ENCODE measurements around the gene PROCR.
"Not testable (repeated sequence)": the region's sequence is repeated elsewhere in the genome, so short reads cannot be mapped to it uniquely, and the experiment has no call there.

Gene PROCR

DNA sequence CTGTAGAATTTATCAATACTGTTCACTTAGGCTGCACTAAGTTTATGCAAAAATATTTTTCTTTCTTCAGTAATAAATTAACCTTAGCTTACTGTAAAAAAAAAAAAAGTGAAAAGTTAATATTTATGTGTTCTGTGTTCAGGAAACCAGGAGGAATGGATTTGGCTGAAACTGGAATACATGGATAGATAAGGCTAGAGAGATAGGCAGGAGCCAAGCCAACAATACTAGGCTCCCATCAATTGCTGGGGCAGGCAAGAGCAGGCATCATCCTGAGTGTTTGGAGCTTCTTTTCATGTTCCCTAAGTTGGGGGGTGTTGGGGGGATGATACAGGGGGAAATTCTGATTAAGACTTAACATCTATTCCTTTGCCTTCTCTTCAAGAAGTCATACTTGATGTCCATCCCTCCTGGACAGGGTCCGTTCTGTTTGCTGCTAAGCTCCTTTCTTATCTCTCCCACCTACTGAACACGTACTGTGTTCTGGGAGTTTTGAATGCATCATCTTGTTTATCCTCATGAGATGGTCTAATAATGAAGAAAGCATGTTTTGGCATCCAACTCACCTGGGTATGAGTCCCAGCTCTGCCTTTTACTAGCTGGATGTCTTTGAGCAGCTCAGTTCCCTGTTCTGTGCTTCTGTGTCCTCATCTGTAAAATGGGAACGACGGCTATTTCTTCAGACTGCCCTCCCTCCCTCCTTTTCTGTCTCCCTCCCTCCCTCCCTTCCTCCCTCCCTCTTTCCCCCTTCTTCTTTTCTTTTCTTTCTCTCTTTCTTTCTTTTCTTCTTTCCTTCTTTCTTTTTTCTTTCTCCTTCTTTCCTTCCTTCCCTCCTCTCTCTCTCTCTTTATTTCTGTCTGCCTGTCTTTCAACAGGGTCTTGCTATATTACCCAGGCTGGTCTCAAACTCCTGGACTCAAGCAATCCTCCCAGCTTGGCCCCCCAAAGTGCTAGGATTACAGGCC is 6.4 kb upstream of the PROCR start:
- no peak for DNase-seq

DNA sequence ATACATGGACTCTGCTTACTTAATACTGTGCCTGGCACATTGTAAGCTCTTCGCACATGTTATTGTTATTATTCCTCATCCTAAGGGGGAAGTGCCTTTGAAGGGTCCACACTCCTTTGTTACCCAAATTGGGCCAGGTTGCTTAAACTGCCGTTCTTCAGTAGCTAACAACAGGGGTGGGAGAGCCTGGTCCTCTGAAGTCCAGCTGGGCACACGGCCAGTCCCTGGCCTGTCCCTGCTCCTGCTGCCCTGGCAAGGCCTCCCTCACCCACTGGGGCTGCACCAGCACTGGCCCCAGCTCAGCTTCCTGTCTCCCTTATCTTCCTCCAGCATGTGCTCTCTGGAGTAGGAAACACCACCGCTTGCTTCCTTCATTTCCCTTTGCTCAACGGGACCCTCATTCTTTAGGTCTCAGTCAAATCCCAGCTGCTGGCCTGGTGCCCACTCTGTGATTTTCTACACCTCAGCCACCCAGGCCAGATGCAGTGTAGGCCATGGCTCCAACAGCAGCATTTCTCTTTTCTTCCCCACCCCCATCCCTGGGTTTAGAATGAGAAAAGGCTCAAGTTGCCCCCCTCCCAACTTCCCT is 5.5 kb upstream of the PROCR start:
- DNase-seq = no peak

DNA sequence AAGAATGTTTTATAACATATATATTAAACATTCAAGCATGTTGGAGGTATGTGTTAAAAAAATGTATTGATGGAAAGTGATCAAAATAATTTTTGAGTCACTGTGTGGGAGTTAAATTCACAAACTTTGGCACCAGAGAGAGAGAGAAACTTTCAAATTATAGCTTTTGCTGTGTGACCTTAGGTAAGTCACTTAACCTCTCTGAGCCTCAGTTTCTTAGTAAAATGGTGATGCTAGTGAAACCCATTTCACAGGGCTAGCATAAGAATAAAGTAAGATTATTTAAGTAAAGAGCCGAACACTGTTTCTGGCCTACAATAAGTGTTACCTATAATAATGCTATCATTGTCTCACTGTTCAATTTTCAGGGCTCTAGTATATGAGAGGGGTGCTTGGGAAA is 4.1 kb upstream of the PROCR start:
- DNase-seq = no peak

DNA sequence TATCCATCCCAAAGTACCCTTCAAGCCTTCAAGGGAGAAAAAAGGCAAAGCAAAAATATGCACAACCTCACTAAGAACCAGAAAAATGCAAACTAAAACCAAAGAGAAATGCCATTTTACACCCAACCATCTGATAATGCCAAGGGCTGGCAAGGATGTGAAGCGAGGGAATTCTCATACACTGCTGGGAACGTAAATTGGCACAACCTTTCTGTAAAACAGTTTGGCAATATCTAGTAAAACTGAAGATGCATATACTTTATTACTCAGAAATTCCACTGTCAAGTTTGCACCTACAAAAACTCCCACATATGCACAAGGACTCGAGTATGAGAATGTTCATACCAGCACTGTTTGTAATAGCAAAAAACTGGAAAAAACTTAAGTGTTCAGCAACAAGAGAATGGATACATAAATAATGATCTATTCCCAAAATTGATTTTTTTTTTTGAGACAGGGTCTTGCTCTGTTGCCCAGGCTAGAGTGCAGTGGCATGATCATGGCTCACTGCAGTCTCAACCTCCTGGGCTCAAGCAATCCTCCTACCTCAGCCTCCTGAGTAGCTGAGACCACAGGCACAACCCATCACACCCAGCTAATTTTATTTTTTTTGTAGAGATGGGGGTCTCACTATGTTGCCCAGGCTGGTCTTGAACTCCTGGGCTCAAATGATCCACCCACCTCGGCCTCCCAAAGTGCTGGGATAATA is 3.0 kb upstream of the PROCR start:
- not testable (repeated sequence) for DNase-seq

DNA sequence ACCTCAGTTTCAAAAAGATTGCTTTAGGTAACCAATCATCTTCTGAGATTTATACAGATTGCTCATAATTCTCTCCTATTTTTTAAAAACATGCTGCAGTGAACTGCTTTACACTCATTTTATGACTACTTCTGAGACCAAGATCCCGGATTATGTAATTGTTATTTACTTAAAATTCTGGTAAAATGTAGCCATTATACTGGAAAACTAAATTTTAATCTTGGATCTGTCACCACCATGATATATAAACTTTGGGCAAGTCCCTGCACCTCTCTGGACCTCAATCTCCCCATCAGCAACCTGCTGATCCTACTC is 477 bp upstream of the PROCR start:
- DNase-seq = no peak

DNA sequence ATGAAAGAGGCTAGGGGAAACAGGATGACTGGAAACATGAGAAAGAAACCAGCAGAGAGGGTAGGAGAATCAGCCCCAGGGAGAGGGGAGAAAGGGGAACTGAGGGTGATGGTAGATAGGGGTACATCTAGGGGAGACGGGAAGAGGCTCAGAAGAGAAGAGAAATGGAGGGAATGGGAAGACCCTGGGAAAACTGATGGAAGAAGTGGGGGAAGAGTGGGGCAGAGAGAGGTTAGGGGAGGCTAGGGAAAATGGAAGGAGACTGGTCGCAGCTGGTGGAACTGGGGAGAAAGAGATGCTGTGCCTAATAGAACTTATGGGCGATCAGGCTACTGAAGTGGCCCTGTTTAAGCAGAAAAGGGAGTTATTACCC is 548 bp downstream of the PROCR start:
- no peak for DNase-seq

DNA sequence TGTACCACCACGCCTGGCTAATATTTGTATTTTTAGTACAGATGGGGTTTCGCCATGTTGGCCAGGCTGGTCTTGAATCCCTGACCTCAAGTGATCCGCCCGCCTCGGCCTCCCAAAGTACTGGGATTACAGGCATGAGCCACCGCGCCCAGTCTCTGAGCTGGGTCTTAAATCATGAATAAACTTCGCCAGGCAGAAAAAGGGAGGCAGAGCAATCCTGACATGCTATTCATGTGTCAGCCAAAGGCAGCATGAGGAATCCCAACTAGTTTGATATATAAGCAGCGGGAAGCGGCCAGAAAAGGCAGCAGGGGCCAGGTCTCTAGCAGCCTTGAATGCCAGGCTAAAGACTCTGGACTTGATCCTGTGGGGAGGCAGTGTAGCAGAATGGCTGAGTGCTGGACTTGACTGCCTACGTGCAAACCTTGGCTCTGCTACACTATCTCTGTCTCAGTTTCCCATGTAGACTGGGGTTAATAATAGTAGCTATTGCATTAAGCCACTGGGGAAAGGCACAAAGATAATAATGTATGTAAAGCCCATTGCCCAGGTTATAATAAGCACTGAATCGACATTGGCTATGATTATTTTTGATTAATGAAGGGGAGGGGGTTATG is 1.8 kb downstream of the PROCR start:
- DNase-seq = no peak

DNA sequence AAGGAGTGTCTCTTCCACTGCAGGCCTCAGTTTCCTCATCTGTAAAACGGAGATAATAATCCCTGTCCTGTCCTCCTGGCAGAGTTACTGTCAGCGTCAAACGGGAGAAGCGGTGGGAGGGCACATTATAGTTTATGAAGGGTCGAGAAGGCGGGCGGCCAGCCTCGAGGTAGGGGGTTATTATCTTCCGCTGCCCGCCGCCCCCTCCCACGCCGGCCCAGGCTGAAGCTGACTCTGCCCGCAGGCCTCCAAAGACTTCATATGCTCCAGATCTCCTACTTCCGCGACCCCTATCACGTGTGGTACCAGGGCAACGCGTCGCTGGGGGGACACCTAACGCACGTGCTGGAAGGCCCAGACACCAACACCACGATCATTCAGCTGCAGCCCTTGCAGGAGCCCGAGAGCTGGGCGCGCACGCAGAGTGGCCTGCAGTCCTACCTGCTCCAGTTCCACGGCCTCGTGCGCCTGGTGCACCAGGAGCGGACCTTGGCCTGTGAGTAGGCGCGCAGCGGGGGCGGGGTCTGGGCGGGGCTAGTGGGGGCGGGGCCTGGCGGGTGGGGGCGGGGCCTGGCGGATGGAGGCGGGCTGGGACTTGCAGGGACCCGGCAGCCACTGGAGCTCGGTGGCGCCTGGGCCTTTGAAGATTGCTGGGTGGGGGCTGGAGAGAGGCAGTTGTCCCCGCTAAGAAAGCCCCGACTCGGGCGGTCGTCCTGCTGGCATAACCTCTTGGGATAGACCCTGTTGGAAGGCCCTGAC is 2.8 kb downstream of the PROCR start:
- no peak for DNase-seq

DNA sequence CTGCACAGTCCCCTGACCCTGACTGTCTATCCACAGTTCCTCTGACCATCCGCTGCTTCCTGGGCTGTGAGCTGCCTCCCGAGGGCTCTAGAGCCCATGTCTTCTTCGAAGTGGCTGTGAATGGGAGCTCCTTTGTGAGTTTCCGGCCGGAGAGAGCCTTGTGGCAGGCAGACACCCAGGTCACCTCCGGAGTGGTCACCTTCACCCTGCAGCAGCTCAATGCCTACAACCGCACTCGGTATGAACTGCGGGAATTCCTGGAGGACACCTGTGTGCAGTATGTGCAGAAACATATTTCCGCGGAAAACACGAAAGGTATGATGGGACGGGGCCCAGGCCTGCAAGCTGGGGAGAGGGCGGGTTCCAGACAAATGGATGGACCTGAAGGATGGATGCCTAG is 4.3 kb downstream of the PROCR start:
- DNase-seq = no peak

DNA sequence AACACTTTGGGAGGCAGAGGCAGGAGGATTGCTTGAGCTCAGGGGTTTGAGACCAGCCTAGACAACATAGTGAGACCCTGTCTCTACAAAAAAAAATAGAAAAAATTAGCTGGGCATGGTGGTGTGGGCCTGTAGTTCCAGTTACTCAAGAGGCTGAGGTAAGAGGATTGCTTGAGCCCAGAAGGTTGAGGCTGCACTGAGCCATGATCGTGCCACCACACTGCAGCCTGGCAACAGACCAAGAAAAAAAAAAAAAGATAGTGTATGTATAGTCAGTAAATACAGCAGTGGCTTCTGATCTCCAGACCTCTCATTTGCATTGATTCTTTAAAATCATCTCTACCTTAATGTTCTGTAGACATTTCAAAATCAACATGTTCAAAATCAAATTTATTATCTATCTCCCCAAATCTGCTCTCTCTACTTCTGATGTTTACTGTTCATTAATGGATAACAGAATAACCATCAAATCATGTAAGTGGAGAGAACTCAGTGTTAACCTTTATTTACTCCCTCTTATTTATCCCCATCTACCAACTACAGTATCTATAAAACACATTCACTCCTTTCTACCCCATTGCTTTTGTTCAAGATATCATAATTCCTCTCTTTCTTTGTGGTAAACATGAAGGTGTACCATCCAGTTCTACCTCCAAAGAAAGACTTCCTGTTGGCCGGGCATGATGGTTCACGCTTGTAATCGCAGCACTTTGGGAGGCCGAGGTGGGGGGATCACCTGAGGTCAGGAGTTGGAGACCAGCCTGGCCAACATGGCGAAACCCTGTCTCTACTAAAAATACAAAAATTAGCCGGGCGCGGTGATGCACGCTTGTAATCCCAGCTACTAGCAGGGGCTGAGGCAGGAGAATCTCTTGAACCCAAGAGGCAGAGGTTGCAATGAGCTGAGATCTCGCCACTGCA is 7.7 kb downstream of the PROCR start:
- DNase-seq = no peak

DNA sequence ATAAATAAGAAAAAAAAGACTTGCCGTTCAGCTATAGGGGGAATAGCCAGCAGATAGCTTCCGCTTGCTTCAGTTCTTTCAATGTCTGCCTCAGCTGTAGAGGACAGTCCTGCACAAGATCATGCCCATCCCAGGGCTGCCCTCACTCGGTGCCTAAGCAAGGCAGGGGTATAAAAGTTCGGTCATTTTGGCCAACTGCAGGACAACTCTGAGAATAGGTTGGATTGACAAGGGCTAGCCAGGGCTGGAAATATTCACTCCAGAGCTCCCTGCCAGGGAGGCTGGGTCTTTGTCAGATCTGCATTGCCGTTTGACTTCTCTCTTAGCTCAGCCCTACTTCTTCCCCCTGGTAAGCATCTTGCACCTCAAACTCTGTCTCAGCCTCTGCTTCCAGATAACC is 8.4 kb downstream of the PROCR start:
- DNase-seq = no peak

DNA sequence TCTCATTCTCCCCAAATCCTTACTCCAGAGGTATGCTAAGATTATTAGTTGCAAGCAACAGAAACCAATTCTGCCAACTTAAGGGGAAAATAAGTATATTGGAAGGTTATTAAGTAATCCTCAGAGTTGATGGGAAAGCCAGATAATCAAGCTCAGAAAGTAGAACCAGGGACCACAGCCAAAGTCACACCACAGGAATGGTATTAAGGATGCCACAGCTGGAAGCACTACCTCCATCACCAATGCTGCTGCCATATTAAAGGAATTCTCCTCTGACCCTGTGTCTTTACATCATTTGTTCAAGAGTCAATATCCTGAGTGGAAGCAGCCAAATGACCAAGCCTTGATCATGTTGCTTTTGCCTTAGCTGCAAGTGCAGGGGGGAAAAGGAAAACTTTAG is 9.9 kb downstream of the PROCR start:
- DNase-seq = no peak

DNA sequence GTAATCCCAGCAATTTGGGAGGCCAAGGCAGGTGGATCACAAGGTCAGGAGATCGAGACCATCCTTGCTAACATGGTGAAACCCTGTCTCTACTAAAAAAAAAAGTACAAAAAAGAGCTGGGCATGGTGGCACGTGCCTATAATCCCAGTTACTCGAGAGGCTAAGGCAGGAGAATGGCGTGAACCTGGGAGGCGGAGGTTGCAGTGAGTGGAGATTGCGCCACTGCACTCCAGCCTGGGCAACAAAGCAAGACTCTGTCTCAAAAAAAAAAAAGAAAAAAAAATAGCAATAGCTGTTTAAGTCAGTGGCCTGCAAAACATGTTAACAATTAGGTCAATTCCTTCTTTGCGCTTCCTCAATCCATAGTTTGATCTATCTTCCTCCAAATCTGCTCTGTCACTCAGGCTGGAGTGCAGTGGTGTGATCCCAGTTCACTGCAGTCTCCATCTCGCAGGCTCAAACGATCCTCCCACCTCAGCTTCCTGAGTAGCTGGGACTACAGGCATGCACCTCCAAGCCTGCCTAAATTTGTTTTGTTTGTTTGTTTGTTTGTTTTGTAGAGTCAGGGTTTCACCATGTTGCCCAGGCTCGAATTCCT is 14.9 kb downstream of the PROCR start:
- DNase-seq = not testable (repeated sequence)

DNA sequence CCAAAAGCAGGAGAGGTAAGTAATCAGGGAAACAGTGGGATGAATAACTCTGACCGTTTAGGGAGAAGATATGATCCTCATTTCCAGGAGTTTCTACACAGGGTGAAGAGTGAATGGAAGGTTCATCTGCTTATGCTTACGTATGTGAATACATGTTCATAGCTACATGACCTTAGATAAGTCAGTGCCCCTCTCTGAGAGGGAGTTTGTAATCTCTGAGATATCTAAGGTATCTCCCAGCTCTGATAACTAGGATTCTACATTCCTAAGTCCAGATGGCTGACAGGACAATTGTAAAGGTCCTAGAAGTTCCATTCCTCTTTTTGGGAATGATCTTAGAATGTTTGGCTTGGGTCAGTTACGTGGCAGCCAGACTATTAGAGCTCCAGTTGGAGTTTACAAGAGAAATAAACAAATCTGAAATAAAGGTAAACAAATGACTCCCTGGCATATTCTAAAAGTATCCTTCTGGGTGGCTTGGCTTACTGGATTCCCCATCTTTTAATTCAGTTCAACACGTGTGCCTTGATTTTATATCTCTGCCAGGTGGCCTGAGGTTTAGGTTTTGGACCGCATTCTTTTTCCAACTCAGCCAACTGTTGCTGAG is 15.8 kb downstream of the PROCR start:
- DNase-seq = no peak

DNA sequence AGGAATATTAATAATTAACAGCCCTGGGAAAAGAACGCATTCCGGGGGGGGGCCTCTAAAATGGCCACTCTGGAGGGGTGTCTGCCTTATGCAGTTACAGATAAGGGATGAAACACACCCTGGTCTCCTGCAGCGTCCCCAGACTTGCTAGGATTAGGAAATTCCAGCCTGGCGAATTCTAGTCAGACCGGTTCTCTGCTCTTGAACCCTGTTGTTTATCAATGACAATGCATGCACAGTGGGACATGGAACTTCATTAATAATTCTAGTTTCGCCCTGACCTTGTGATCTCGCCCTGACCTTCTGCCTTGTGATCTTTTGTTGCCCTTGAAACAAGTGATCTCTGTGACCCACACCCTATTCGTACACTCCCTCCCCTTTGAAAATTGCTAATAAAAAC is 17.4 kb downstream of the PROCR start:
- not testable (repeated sequence) for DNase-seq

DNA sequence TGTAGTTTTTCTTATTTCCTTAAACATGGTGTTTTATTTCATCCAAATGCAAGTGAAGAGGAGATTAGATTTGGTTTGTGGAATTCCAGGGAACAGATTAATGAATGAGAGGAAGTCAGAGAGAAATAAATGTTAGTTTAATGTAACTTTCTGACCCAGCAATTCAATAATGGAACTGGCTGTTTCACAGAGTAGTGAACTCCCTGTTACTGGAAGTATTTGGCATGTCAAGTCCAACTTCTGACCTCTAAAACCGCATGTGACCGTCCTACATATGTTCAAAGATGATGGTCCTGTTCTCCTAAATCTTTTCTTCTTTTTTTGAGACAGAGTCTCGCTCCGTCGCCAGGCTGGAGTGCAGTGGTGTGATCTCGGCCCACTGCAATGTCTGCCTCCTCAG is 18.7 kb downstream of the PROCR start:
- DNase-seq = no peak

DNA sequence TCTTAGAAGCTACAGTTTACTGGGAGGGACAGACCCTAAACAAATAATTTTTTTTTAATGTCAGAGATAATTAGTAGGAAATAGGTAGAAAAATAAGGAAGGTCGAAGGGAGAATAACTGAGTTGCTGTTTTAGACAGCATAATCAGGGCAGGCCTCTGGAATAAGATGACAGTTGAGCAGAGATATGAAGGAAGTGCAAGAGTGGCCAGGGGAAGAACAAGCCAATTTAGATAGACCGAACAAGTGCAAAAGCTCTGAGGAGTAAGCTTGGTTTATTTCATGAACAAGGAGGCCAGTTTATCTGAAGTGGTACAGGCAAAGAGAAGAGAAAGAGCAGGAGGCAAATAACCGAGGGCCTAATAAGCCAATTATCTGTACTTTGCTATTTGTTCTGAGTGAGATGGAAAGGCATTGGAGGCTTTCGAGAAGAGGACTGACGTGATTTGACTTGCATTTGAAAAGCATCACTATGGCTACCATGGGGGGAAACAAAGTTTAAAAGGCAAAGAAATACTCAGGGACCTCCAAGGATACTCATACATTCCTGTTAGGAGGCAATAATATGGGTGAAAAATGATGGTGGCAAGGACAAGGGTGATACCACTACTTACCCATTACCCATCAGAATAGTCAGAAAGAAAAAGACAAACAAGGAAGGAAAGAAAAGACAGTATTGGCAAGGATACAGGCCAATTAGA is 19.7 kb downstream of the PROCR start:
- DNase-seq = no peak

DNA sequence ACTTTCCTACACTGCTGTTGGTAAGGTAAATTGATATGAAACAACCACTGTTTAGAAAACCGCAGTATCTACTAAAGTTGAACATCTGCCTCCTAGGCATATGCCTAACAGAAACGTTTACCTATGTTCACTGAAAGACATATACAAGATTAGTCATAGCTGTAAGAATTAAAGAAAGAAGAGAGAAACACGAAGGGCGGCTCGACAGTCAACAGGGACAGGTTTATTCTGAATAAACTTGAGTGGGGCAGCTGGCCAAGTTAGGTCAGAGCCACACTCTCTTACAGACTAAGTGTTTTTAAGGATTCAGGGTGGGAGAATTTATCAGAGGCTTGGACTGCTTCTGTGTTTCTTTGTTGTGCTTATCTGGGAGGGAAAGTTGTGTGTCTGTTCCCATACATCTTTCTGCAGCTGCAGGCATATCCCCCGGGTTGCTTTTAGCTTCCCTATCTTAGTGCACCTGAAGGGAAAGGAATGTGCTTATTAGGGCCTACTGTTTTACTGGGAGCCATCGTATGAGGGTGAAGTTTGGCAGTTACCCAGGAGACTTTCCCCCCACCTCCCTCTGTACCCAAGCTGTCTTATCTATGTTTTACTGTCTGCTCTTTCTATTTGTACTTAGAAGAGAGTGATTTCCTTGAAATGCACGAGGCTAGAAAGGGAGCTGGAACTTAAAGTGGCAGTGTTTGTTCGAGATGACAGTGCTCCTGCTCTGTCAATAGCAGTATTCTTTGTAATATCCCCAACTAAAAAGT is 20.4 kb downstream of the PROCR start:
- DNase-seq = no peak

DNA sequence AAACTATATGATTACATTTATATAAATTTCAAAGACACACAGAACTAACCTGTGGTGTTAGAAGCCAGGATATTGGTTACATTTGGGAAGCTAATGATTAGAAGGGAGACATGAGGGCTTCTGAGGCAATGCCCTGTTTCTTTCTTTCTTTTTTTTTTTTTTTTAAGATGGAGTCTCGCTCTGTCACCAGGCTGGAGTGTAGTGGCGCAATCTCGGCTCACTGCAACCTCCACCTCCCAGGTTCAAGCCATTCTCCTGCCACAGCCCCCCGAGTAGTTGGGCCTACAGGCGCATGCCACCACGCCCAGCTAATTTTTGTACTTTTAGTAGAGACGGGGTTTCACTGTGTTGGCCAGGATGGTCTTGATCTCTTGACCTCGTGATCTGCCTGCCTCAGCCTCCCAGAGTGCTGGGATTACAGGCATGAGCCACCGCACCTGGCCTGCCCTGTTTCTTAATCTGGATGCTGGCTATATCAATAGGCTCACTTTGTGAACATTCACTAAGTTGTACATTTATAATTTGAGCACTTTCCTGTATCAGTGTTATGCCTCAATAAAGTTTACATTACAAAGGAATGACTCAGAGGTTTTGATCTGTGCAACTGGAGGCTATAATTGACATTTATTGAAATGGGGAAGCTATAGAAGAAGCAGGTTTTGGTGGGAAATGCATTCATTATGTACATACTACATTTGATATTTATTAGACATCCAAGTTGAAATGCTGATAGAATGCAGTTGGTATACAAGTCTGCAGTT is 21.3 kb downstream of the PROCR start:
- DNase-seq = not testable (repeated sequence)

Measured in NCI-H1048 (cell line).